H1 (cell line): Measurements from ENCODE around the gene ANGPTL2. TPM values are rescaled to one million over a fixed set of nuclear protein-coding genes. Genes with fewer than 3 reads are reported as not detected.
A peak's percentile ranks its signal among the peaks of the same experiment; 100 is the strongest.

Experiments
- CTCF ChIA-PET: fragments of 300-600 bp; sonication (Branson Sonifier 250); formaldehyde crosslinking; loops from one replicate; lab custom pipeline; 2021; ENCODE audit not compliant: partially characterized antibody; lab: Charles Lee
- POLR2A ChIA-PET: fragments of 300-600 bp; sonication (Branson Sonifier 250); formaldehyde crosslinking; loops from one replicate; lab custom pipeline; 2021; ENCODE audit warnings: inconsistent platforms; ENCODE audit not compliant: partially characterized antibody; lab: Charles Lee
- DNase-seq, 2 experiments: peaks; one replicate each; pipeline versions ENCODE4 v3.0.0 to v3.0.0-alpha.2; 2010 to 2022; ENCODE audit warnings: low spot score in 2 of 2, low read depth in 1 of 2, mixed read lengths in 1 of 2
- FAIRE-seq: peaks from 2 replicates; lab custom pipeline; 2011; peaks lifted over from hg19 to GRCh38; lab: Jason Lieb, UNC
- H2AFZ ChIP-seq: 2 replicates; pipeline ENCODE4 v1.8.1; 2012; ENCODE audit warnings: low read length, inconsistent platforms
- H2AK5ac ChIP-seq: 2 replicates; pipeline ENCODE4 v1.6.1; 2013; ENCODE audit warnings: low read depth, low read length
- H2BK120ac ChIP-seq: replicated peaks from 2 replicates; pipeline ENCODE3; 2013; ENCODE audit warnings: low read depth, low read length, inconsistent platforms
- H2BK12ac ChIP-seq: 2 replicates; pipeline ENCODE4 v1.6.1; 2013; ENCODE audit warnings: low read depth, low read length
- H2BK15ac ChIP-seq: 2 replicates; pipeline ENCODE4 v1.6.1; 2013; ENCODE audit warnings: low read length
- H2BK20ac ChIP-seq: 2 replicates; pipeline ENCODE4 v1.6.1; 2013; ENCODE audit warnings: low read length
- H2BK5ac ChIP-seq: 2 replicates; pipeline ENCODE4 v1.6.1; 2013; ENCODE audit warnings: low read depth, low read length
- H3K14ac ChIP-seq: 2 replicates; pipeline ENCODE4 v1.6.1; 2013; ENCODE audit warnings: inconsistent platforms; ENCODE audit not compliant: insufficient read length
- H3K18ac ChIP-seq: 2 replicates; pipeline ENCODE4 v1.6.1; 2013; ENCODE audit warnings: low read length; ENCODE audit errors: extremely low read depth
- H3K23ac ChIP-seq: 2 replicates; pipeline ENCODE4 v1.6.1; 2013; ENCODE audit warnings: inconsistent platforms; ENCODE audit not compliant: insufficient read length
- H3K23me2 ChIP-seq: 2 replicates; pipeline ENCODE4 v1.6.1; 2013; ENCODE audit warnings: low read depth, low read length
- H3K27ac ChIP-seq: 2 replicates; pipeline ENCODE4 v1.6.1; 2011; ENCODE audit warnings: low read depth, low read length, inconsistent platforms
- H3K27me3 ChIP-seq, 4 experiments: replicated peaks in 1 of 4; 1 replicate in 1 of 4; 2 replicates in 3 of 4; pipeline versions ENCODE4 v1.6.1 to v1.8.1; 2011 to 2013; ENCODE audit warnings: low read length in 3 of 4, mild to moderate bottlenecking in 3 of 4, inconsistent platforms in 2 of 4, mixed read lengths in 2 of 4, moderate library complexity in 1 of 4; ENCODE audit not compliant: control insufficient read depth in 3 of 4, insufficient read depth in 3 of 4; ENCODE audit errors: extremely low read depth in 1 of 4
- H3K36me3 ChIP-seq, 4 experiments: 2 replicates each; pipeline versions ENCODE4 v1.6.1 to v1.8.1; 2011 to 2013; ENCODE audit warnings: mild to moderate bottlenecking in 4 of 4, low read length in 3 of 4, moderate library complexity in 2 of 4, control low read depth in 1 of 4, inconsistent platforms in 1 of 4; ENCODE audit not compliant: insufficient read depth in 4 of 4, control insufficient read depth in 2 of 4
- H3K4ac ChIP-seq: replicated peaks from 2 replicates; pipeline ENCODE3; 2013; ENCODE audit warnings: low read length, low read depth, mixed read lengths, inconsistent platforms; ENCODE audit not compliant: insufficient read length
- H3K4me1 ChIP-seq, 4 experiments: replicated peaks in 1 of 4; 1 replicate in 1 of 4; 2 replicates in 3 of 4; pipeline versions ENCODE4 v1.6.1 to v1.8.1; 2011 to 2013; ENCODE audit warnings: low read length in 3 of 4, inconsistent platforms in 2 of 4, mixed read lengths in 1 of 4; ENCODE audit not compliant: insufficient read depth in 4 of 4, control insufficient read depth in 3 of 4
- H3K4me2 ChIP-seq, 2 experiments: 2 replicates each; pipeline versions ENCODE4 v1.6.1 to v1.8.1; 2011 to 2013; ENCODE audit warnings: low read depth in 2 of 2, low read length in 2 of 2, control low read depth in 1 of 2, inconsistent platforms in 1 of 2, mild to moderate bottlenecking in 1 of 2; ENCODE audit not compliant: insufficient read depth in 1 of 2
- H3K4me3 ChIP-seq, 4 experiments: fragments of 200-600, 300-600 bp in 1 of 4; sonication (generic), shearing (Covaris generic), sonication (Bioruptor Twin) in 1 of 4; 2 replicates each; pipeline versions ENCODE4 v1.5.1 to v1.8.1; 2011 to 2016; ENCODE audit warnings: low read length in 4 of 4, low read depth in 3 of 4, control low read depth in 2 of 4, inconsistent platforms in 2 of 4, mild to moderate bottlenecking in 2 of 4, mixed read lengths in 1 of 4, moderate library complexity in 1 of 4; ENCODE audit not compliant: insufficient read depth in 2 of 4; ENCODE audit errors: extremely low read depth in 1 of 4
- H3K56ac ChIP-seq: replicated peaks from 2 replicates; pipeline ENCODE3; 2013; ENCODE audit warnings: low read depth, mild to moderate bottlenecking, mixed read lengths, low read length, inconsistent platforms; ENCODE audit not compliant: insufficient read length
- H3K79me1 ChIP-seq: 2 replicates; pipeline ENCODE4 v1.6.1; 2013; ENCODE audit warnings: low read depth, low read length, control low read depth
- H3K79me2 ChIP-seq, 2 experiments: 2 replicates each; pipeline versions ENCODE4 v1.6.1 to v1.8.1; 2012 to 2013; ENCODE audit warnings: low read length in 2 of 2, mild to moderate bottlenecking in 2 of 2, inconsistent platforms in 1 of 2; ENCODE audit not compliant: insufficient read depth in 2 of 2, control insufficient read depth in 1 of 2
- H3K9ac ChIP-seq, 4 experiments: replicated peaks in 1 of 4; 1 replicate in 1 of 4; 2 replicates in 3 of 4; pipeline versions ENCODE4 v1.6.1 to v1.8.1; 2011 to 2013; ENCODE audit warnings: low read depth in 3 of 4, low read length in 3 of 4, control low read depth in 2 of 4, mild to moderate bottlenecking in 2 of 4, moderate library complexity in 2 of 4, inconsistent platforms in 1 of 4; ENCODE audit errors: extremely low read depth in 1 of 4
- H3K9me3 ChIP-seq, 2 experiments: 2 replicates each; pipeline versions ENCODE4 v1.6.1 to v1.8.1; 2012 to 2013; ENCODE audit warnings: mild to moderate bottlenecking in 2 of 2, moderate library complexity in 2 of 2, control low read depth in 1 of 2, inconsistent platforms in 1 of 2, low read depth in 1 of 2, low read length in 1 of 2, mixed read lengths in 1 of 2; ENCODE audit not compliant: insufficient read depth in 2 of 2
- H4K20me1 ChIP-seq, 2 experiments: replicated peaks in 1 of 2; 2 replicates each; pipeline versions ENCODE3 to v1.8.1; 2011 to 2013; ENCODE audit warnings: inconsistent platforms in 2 of 2, low read length in 2 of 2, mild to moderate bottlenecking in 1 of 2; ENCODE audit not compliant: insufficient read depth in 2 of 2, control insufficient read depth in 1 of 2
- H4K5ac ChIP-seq: 2 replicates; pipeline ENCODE4 v1.6.1; 2013; ENCODE audit warnings: low read length, low read depth, mixed read lengths, inconsistent platforms; ENCODE audit not compliant: insufficient read length
- H4K8ac ChIP-seq: 2 replicates; pipeline ENCODE4 v1.8.0; 2013; ENCODE audit warnings: mild to moderate bottlenecking, moderate library complexity, low read length, inconsistent platforms; ENCODE audit not compliant: insufficient read depth; ENCODE audit errors: extremely low read depth
- H4K91ac ChIP-seq: replicated peaks from 2 replicates; pipeline ENCODE3; 2013; ENCODE audit warnings: low read length, mixed read lengths, inconsistent platforms; ENCODE audit not compliant: insufficient read length
- BACH1 ChIP-seq: IDR thresholded peaks from 2 replicates; pipeline ENCODE4 v1.6.1; 2012; ENCODE audit warnings: low read length, improper control_type of control experiment
- BRCA1 ChIP-seq: IDR thresholded peaks from 2 replicates; pipeline ENCODE4 v1.6.1; 2012; ENCODE audit warnings: low read depth, low read length, improper control_type of control experiment
- CREB1 ChIP-seq: IDR thresholded peaks from 2 replicates; pipeline ENCODE4 v1.6.1; 2012; ENCODE audit warnings: inconsistent platforms
- CTBP2 ChIP-seq: IDR thresholded peaks from 2 replicates; pipeline ENCODE4 v1.7.0; 2011; ENCODE audit warnings: borderline replicate concordance, mild to moderate bottlenecking, moderate library complexity, mixed read lengths, low read length; ENCODE audit not compliant: insufficient read depth, insufficient read length
- EGR1 ChIP-seq: IDR thresholded peaks from 2 replicates; pipeline ENCODE4 v1.6.1; 2011; ENCODE audit warnings: low read depth, low read length, borderline replicate concordance
- FOSL1 ChIP-seq: IDR thresholded peaks from 2 replicates; pipeline ENCODE4 v1.6.1; 2011; ENCODE audit warnings: mild to moderate bottlenecking, low read depth, low read length, moderate library complexity; ENCODE audit not compliant: insufficient read depth
- HDAC6 ChIP-seq: IDR thresholded peaks from one replicate; pipeline ENCODE4 v1.7.1; 2012; ENCODE audit warnings: low read depth, mild to moderate bottlenecking, inconsistent platforms, low read length, moderate library complexity
- POLR2A ChIP-seq, 2 experiments: IDR thresholded peaks; 1 replicate in 1 of 2; 2 replicates in 1 of 2; pipeline ENCODE4 v1.6.1; 2011; ENCODE audit warnings: low read depth in 2 of 2, low read length in 2 of 2, mild to moderate bottlenecking in 2 of 2; ENCODE audit errors: control extremely low read depth in 1 of 2
- RFX5 ChIP-seq: IDR thresholded peaks from 2 replicates; pipeline ENCODE4 v1.6.1; 2011; ENCODE audit warnings: low read depth, low read length, improper control_type of control experiment, borderline replicate concordance
- SIN3A ChIP-seq, 2 experiments: IDR thresholded peaks in 1 of 2; conservative IDR thresholded peaks in 1 of 2; 2 replicates each; pipeline ENCODE4 v1.6.1; 2011 to 2012; ENCODE audit warnings: low read length in 2 of 2, improper control_type of control experiment in 1 of 2, low read depth in 1 of 2, mild to moderate bottlenecking in 1 of 2
- SP2 ChIP-seq: IDR thresholded peaks from 2 replicates; pipeline ENCODE4 v1.6.1; 2012; ENCODE audit warnings: mild to moderate bottlenecking, low read length, inconsistent platforms
- SP4 ChIP-seq: IDR thresholded peaks from 2 replicates; pipeline ENCODE4 v1.6.1; 2012; ENCODE audit warnings: low read length, inconsistent platforms
- TAF1 ChIP-seq: IDR thresholded peaks from 2 replicates; pipeline ENCODE4 v1.6.1; 2011; ENCODE audit warnings: mild to moderate bottlenecking, low read depth, low read length
- YY1 ChIP-seq: IDR thresholded peaks from 2 replicates; pipeline ENCODE4 v1.6.1; 2011; ENCODE audit warnings: low read depth, mild to moderate bottlenecking, low read length
- WGBS, 2 experiments: shearing (Covaris generic) in 1 of 2; methylation state at CpG; one replicate each; pipeline versions ENCODE4 v1.1.6 to v1.1.7; 2013 to 2015; ENCODE audit warnings: low lambda C conversion rate in 2 of 2, mixed read lengths in 2 of 2, inconsistent platforms in 1 of 2, low coverage in 1 of 2, missing lambda C conversion rate in 1 of 2; ENCODE audit not compliant: insufficient replicate concordance in 2 of 2, insufficient coverage in 1 of 2, insufficient read length in 1 of 2; ENCODE audit errors: extremely low coverage in 1 of 2, missing lambda C conversion rate in 1 of 2; 5-methylcytosine and 5-hydroxymethylcytosine counted together
- polyA plus RNA-seq, 7 experiments: library from polyadenylated mRNA; depleted of rRNA in 3 of 7; stranded (reverse) in 5 of 7; unstranded in 2 of 7; fragments of >200 nt in 5 of 7; fragments of 200-250 nt in 2 of 7; gene quantifications; 1 replicate in 5 of 7; 2 replicates in 1 of 7; 4 replicates in 1 of 7; pipeline versions ENCODE4 v1.2.1 to v1.2.3, GENCODE V29; 2011 to 2013; ENCODE audit warnings: missing spikeins in 2 of 7, mixed read lengths in 2 of 7
- total RNA-seq: library from RNA; stranded (reverse); fragmentation: NEBNext Ultra II Directional; extraction: Animal tissue kit (Norgen Biotek cat#: 25700); gene quantifications from 2 replicates; pipeline ENCODE4 v1.2.1, GENCODE V29; 2021

ANGPTL2 gene
- total and polyA plus RNA-seq, 2 of the 8 experiments (the other 6 are each of a cell fraction or from before 2014, with no cell fraction given), result 9.0 to 10.6 TPM

- no peak overlapping the region for H3K4me3 ChIP-seq
- no peak overlapping the region for H3K27ac ChIP-seq
- no peak overlapping the region for H2BK15ac ChIP-seq
- H3K4me2 ChIP-seq, result no peak overlapping the region
- H2BK5ac ChIP-seq, result no peak overlapping the region
- no peaks in the 10 kb centered on the region for H3K9me3 ChIP-seq
- no peak overlapping the region for H2BK120ac ChIP-seq
- H3K79me2 ChIP-seq, result no peaks in the 10 kb centered on the region
- no peak overlapping the region for H4K5ac ChIP-seq
- no peaks in the 10 kb centered on the region for H3K36me3 ChIP-seq
- no peaks in the 10 kb centered on the region for H4K20me1 ChIP-seq
- whole genome bisulfite sequencing, 2 experiments, result 94% methylated on average over 8 of the region's 8 CpGs; no CpG with 5 or more reads in 1 of the 2 experiments
- H3K9ac ChIP-seq, result no peak overlapping the region
- ChIA-PET POLR2A (interaction anchor here (1.2 kb wide), 1 partner anchor 66 kb away, joined by 3 read pairs; no protein-coding TSS in a partner anchor), CTCF (interaction anchor here (1.7 kb wide), 1 partner anchor 15 kb away, joined by 4 read pairs; no protein-coding TSS in a partner anchor)
- H2AFZ ChIP-seq, result no peak overlapping the region
- no peak for FAIRE-seq
- H3K4ac ChIP-seq, result no peak overlapping the region
- no peaks in the 10 kb centered on the region for H3K23me2 ChIP-seq
- no peak overlapping the region for H3K14ac ChIP-seq
- H3K4me1 ChIP-seq, result peaks cover 0 to 8% (median 6%) of the 10 kb centered on the region in 4 experiments; a peak in 6 of 7 replicates
- H3K56ac ChIP-seq, result no peak overlapping the region
- H3K23ac ChIP-seq, result no peak overlapping the region
- no peaks in the 10 kb centered on the region for H3K27me3 ChIP-seq
- H2BK12ac ChIP-seq, result no peak overlapping the region
- H2BK20ac ChIP-seq, result no peak overlapping the region
- H3K18ac ChIP-seq, result no peak overlapping the region
- H2AK5ac ChIP-seq, result no peak overlapping the region
- no peak overlapping the region for H4K8ac ChIP-seq
- no peaks in the 10 kb centered on the region for H3K79me1 ChIP-seq
- peak in 1 of 2 experiments; percentile 40 for DNase-seq
- H4K91ac ChIP-seq, result no peak overlapping the region
- no peak for TF ChIP-seq SIN3A (conservative IDR thresholded peaks at IDR 0.05 in 1 of 2, IDR thresholded peaks at IDR 0.05 in 1 of 2; ENCODE audit: low read depth in 1 of 2, low read length in 2 of 2)
- no peak for TF ChIP-seq SP4
- TF ChIP-seq FOSL1, result no peak
- no peak for TF ChIP-seq TAF1
- TF ChIP-seq YY1, result no peak
- no peak for TF ChIP-seq BACH1
- no peak for TF ChIP-seq SP2
- no peak for TF ChIP-seq CTBP2
- TF ChIP-seq HDAC6, result no peak
- TF ChIP-seq RFX5, result no peak
- TF ChIP-seq EGR1, result no peak
- no peak for TF ChIP-seq BRCA1
- TF ChIP-seq POLR2A (IDR thresholded peaks at IDR 0.05; ENCODE audit: control extremely low read depth in 1 of 2, low read depth in 2 of 2, low read length in 2 of 2), result no peak
- TF ChIP-seq CREB1, result no peak
Measured at GRCh38 chr9:127144670-127145445, 22.4 kb upstream of the ANGPTL2 start.
